HG03064 (cell line): ENCODE measurements around the gene TMC8.
"Not testable (repeated sequence)": the region's sequence is repeated elsewhere in the genome, so short reads cannot be mapped to it uniquely, and the experiment has no call there.

Experiments
- ATAC-seq: cut with Tn5 transposase; IDR thresholded peaks from one replicate; pipeline ENCODE4 v1.9.1; 2021; ENCODE audit warnings: low read depth; ENCODE audit not compliant: unreplicated experiment

TMC8 gene, protein sequence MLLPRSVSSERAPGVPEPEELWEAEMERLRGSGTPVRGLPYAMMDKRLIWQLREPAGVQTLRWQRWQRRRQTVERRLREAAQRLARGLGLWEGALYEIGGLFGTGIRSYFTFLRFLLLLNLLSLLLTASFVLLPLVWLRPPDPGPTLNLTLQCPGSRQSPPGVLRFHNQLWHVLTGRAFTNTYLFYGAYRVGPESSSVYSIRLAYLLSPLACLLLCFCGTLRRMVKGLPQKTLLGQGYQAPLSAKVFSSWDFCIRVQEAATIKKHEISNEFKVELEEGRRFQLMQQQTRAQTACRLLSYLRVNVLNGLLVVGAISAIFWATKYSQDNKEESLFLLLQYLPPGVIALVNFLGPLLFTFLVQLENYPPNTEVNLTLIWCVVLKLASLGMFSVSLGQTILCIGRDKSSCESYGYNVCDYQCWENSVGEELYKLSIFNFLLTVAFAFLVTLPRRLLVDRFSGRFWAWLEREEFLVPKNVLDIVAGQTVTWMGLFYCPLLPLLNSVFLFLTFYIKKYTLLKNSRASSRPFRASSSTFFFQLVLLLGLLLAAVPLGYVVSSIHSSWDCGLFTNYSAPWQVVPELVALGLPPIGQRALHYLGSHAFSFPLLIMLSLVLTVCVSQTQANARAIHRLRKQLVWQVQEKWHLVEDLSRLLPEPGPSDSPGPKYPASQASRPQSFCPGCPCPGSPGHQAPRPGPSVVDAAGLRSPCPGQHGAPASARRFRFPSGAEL

GRCh38 chr17:78130437-78131101 lies at the start of gene TMC8:
TMC8 (plus strand) TSS chr17:78130771; CDS start chr17:78131589, 818 bp downstream.
- ATAC-seq, result no peak

DNA sequence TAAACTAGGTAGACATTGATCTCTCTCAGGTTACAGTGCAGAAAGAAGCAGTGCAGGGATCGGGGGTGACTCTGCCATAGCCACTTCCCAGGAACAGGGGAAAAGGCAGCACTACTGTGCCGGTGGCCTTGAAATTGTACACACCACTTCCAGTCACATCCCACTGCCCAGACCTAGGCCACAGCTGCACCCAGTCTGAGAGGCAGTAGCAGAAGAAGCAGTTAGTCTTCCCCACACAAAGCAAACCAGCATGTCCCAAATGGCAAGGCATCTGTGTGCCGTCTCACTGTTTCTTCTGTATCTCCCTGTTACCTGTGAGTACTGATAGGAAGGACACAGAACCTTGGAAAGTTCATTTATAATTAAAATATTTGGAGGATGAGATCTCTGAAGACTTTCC lies 49.0 kb upstream of the TMC8 start:
- no peak for ATAC-seq

DNA sequence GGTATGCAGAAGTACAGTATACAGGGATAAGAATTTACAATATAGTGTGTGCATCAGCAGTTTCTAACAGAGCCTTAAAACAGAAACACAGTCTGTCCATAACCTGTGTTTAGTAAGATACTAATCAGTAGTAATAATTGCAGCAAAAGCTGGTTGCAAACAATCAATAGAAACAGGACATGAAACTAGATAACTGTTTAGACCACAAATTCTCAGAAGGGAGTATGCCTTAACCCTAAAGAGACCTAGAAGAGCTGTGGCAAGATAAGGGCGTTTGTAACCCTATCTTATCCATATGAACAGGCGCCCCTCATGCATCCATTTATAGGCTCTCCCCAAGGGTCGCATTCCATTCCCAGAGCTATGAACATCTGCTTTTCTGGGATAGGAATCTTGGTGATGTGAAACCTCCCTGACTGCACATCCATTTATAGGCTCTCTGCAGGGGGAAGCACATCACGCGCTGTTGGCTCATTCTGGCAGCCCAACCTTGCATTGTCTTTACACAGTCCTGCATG lies 48.2 kb upstream of the TMC8 start:
- ATAC-seq, result not testable (repeated sequence)

- ATAC-seq, result no peak
These were observed 47.6 kb upstream of the TMC8 start for GRCh38 chr17:78082988-78083387.

GRCh38 chr17:78086740-78087139 lies 43.8 kb upstream of the TMC8 start:
- ATAC-seq, result no peak

DNA sequence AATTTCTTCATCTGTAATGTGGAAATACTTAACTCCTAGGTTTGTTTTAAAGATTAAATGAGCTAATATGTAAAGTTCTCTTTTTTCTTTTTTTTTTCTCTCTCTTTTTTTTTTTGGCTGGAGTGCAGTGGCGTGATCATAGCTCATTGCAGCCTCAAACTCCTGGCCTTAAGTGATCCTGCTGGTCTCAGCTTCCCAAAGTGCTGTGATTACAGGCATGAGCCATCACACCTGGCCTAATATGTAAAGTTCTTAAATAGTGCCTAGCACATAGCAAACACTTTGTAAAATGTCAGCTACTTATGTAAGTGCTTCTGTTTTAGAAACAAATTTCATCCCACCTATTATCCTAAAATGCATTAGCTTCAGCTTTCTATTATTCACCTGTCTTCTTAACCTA lies 42.0 kb upstream of the TMC8 start:
- ATAC-seq, result no peak

GRCh38 chr17:78089576-78090281 lies 40.8 kb upstream of the TMC8 start:
- ATAC-seq, result no peak

- no peak for ATAC-seq
These were observed 37.7 kb upstream of the TMC8 start for GRCh38 chr17:78092794-78093324.

DNA sequence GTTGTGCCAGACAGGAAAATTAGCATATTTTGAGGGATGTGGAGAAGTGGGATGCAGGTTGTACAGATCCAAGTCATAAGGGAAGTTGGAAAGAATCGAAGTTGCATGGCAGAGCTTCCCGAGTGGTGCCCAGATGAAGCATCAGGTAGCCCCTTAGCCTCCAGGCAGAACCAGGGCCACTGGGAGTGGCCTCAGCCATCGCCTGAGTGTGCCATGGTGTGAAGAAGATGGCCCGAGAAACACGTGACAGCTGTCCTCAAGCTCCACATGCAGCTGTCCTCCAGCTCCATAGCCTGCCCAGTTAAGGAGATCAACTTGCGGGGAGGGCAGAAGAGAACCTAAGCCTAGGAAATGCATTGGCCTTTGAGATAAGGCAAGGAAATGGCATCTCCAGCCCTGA lies 35.5 kb upstream of the TMC8 start:
- no peak for ATAC-seq

- ATAC-seq, result no peak
These were observed 34.5 kb upstream of the TMC8 start for GRCh38 chr17:78096093-78096492.

- ATAC-seq, result no peak
These were observed 29.5 kb upstream of the TMC8 start for GRCh38 chr17:78101112-78101511.

DNA sequence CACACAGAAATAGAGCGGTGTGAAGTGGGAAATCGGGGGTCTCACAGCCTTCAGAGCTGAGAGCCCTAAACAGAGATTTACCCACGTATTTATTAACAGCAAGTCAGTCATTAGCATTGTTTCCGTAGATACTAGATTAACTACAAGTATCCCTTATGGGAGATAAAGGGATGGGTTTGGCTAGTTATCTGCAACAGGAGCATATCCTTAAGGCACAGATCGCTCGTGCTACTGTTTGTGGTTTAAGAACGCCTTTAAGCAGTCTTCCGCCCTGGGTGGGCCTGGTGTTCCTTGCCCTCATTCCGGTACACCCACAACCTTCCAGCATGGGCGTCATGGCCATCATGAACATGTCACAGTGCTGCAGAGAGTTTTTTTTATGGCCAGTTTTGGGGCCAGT lies 29.0 kb upstream of the TMC8 start:
- ATAC-seq, result no peak

- no peak for ATAC-seq
These were observed 27.3 kb upstream of the TMC8 start for GRCh38 chr17:78103311-78103710.

GRCh38 chr17:78104540-78104941 lies 26.0 kb upstream of the TMC8 start:
- no peak for ATAC-seq

DNA sequence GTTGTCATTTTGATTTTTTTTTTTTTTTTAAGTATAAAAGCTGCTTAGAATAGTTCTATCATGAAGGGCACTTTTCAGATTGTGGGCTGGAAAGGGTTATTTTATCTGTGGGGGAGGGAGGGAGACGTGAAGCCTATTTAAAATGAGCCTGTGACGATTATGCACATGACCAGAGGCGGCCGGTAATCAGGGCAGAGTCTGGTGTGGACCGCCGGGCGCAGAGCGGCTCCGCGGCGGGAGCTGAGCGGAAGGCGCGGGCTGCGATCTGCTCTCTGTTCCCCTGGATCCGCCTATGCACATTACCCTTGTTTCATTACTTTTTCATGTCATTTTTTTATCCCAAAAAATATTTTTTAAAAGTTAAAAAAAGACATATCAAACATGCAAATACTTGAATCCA lies 25.5 kb upstream of the TMC8 start:
- ATAC-seq, result no peak

- ATAC-seq, result no peak
These were observed 25.0 kb upstream of the TMC8 start for GRCh38 chr17:78105551-78105950.

DNA sequence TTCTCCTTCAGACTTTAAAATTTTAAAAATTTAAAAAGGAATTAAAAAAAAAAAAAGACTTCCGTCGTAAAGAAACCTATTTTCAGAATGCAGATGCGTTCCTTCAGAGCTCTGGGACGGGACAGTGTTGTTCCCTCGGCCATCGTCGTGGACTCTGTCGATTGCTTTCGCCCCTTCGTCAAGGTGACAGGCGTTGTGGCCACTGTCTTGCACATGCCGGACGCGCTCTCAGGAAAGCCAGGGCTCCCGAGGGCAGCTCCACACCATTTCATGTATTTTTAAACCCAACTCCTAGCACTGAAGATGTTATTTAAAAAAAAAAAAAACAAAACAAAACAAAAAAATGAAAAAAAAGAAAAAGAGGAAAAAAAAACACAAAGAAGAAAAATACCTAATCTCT lies 24.4 kb upstream of the TMC8 start:
- no peak for ATAC-seq

GRCh38 chr17:78107457-78107856 lies 23.1 kb upstream of the TMC8 start:
- no peak for ATAC-seq

DNA sequence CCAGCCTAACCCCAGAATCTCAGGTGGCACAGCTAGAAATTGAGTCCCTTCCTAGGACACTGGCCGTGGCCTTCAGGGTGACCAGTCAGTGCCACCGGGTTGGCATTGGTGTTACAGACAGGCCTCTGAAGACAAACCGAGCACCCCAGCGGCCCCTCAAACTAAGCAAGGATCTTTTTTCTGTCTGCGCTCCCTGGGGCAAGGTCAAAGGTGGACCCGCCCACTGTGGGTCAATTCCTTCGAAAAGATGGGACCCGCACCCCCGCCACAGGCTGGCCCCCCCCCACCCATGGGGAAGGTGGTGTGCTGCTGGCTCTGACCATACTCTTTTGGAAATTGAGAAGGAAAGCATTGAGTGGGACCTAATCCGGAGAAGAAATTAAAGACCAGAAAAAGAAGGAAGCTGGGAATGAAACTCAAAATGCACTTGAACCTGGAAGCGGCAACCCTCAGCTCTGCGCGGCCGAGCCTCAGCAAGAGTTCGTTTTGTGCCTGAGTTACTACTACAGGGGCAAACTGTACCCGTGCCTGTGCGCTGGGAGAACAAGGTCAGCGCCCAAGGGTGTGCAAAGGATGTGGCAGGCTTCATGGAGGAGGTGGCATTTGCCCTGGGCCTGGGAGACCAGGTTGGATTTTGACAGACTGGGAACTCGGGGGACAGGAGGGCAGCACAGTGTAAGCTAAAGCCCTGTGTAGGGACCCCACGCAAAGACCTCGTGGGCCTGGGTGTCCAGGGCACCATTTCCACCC lies 22.4 kb upstream of the TMC8 start:
- ATAC-seq, result no peak
